HG03354 (cell line): ENCODE results near the gene NUMBL.
A peak's percentile ranks its signal among the peaks of the same experiment; 100 is the strongest.

ENCODE experiments used
- ATAC-seq: cut with Tn5 transposase; IDR thresholded peaks from one replicate; pipeline ENCODE4 v1.9.1; 2021; ENCODE audit warnings: mild to moderate bottlenecking; ENCODE audit not compliant: unreplicated experiment, poor library complexity, severe bottlenecking

NUMBL gene

DNA sequence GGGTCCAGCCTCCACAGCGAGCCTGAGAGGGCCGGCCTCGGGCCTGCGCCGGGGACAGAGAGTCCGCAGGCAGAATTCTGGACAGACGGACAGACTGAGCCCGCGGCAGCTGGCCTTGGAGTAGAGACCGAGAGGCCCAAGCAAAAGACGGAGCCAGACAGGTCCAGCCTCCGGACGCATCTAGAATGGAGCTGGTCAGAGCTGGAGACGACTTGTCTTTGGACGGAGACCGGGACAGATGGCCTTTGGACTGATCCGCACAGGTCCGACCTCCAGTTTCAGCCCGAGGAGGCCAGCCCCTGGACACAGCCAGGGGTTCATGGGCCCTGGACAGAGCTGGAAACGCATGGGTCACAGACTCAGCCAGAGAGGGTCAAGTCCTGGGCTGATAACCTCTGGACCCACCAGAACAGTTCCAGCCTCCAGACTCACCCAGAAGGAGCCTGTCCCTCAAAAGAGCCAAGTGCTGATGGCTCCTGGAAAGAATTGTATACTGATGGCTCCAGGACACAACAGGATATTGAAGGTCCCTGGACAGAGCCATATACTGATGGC, 27.0 kb upstream of the NUMBL start:
- ATAC-seq: peak; percentile 1

DNA sequence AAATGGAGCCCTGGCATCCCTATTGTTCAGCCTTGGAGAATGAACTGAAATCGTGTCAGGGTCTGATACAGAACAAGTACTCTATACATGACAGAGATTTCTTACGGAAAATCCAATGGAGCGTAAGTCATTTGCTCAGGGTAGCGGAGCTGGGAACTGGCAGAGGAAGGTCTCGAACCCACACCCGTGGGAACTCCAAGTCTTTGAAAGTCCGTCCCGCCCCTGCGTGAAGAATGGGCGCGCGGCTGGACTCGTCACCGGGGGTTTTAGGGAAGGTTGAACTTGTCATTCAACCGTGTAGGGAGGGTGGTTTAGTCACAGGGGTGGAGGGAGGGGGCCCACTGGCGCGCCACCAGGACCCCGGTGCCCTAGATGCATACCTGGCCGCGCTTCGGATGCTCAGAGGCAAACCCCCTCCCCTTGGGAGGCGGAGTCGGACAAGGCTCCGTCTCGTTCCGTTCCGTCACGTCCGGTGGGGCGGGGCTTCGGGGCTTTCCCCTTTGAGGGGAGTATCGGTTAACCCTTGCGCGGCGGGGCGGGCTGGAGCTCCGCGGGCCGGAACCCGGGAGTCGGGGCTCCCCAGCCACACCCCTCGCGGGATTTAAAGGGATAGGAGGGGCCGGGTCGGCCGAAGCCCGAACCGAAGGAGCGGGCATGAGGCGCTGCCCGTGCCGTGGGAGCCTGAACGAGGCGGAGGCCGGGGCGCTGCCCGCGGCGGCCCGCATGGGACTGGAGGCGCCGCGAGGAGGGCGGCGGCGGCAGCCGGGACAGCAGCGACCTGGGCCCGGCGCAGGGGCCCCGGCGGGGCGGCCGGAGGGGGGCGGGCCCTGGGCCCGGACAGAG, 26.3 kb upstream of the NUMBL start, which contains the start of the genes COQ8B and ITPKC:
Gene COQ8B, minus strand, starts transcription at position 405 of the 843 bp plus-strand sequence. CDS start 2,254 bp downstream, outside the sequence.
Gene ITPKC, plus strand, starts transcription at position 631 of the 843 bp plus-strand sequence. Its CDS starts 24 bp downstream, at position 655.
- ATAC-seq: peak; percentile 69

DNA sequence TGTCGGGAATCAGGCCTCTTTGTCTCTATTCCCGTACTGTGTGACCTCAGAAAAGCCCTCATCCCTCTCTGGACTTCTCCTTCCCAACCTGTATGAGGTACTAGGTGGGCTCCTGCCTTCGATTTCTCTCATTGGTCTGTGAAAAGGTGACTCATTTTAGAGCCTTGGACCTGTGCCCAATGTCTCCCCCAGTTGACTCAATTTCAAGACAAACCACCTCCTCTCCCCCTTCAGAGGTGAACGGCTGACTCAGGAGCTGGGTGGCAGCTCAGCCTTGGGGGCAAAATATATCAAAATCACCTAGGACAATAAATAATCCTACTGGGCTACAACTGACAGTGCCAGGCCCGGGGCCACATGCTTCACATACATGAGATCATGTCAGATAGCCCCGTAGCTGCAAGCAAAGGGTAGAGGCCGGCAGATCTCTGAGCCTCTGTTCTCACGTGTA, 25.6 kb upstream of the NUMBL start:
- no peak for ATAC-seq

GRCh38 chr19:40714441-40715299, 24.2 kb upstream of the NUMBL start:
- ATAC-seq: peak; percentile 66

DNA sequence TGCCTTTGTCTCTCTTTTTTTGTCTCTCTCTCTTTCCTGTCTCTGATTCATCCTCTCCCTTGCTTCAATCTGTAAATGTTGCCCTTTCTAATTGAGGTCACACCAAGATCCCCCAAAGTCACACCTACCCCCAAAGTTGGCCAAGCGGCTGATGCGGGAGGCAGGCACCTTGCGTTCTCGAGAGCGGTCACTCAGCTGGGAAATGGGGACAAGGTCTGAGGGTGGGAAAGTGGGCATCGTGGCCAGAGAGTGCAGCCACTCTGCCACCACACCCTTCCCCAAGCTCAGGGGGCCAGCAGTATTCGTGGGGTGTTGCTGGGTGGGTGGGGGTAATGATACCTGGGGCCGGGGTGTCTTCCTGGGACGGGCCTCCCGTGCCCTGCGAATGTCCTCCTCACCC, 23.5 kb upstream of the NUMBL start:
- ATAC-seq: no peak

DNA sequence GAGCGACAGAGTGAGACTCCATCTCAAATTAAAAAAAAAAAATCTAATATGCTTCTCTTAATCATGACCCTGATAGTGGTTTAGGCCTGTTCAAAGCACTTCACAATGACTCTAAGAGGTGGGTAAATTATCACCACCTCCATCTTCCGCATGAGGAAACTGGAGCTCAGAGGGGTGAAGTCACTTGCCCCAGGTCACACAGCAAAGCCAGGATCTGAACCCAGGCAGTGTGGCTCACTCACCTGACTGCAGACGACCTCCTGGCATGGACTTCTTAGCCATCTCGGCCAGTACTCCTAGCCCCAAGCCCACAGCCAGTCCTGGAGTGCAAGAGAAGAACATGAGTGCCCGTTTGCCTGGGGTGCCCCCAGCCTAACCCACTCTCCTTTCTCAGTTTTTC, 19.4 kb upstream of the NUMBL start:
- ATAC-seq: no peak

GRCh38 chr19:40707615-40708014, 17.2 kb upstream of the NUMBL start:
- ATAC-seq: no peak

DNA sequence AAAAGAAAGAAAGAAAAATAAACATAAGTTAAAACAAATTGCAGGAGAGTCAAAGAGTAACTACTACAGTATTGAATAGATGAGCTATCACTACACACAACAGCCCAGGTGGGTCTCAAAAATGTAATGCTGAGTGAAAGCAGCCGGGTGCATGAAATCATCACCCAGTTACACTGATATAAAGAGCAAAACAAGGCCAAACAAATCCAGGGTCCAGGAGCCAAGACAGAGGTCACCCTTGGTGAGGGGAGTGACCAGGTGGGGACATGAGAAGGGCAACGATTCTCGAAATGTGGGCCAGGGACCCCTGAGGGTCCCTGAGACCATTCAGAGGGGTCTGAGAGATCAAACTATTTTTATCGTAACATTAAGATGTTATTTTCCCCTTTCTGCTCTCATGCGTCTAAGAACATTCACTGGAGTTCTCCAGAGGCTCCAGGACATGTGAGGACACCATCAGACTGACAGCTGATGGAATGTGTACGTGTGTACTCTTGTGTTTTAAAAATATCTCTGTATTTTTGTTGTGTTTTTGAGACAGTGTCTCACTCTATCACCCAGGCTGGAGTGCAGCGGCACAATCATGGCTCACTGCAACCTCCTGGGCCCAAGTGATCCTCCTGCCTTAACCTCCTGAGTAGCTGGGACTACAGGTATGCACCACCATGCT, 15.6 kb upstream of the NUMBL start:
- no peak for ATAC-seq

DNA sequence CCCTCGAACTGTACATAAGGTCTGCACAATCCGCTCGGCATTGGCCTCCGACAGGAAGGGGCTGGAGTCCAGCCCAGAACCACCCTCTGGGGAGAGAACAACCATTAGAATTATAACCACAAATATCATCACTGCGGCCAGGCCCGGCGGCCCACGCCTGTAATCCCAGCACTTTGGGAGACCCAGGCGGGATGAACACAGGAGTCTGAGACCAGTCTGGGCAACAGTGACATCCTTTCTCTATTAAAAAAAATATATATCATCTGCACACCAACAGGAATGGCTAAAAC, 14.9 kb upstream of the NUMBL start:
- ATAC-seq: no peak

- no peak for ATAC-seq
Measured at GRCh38 chr19:40704491-40705361, 14.3 kb upstream of the NUMBL start.

GRCh38 chr19:40703029-40703755, 12.7 kb upstream of the NUMBL start:
- ATAC-seq: no peak

GRCh38 chr19:40702337-40703012, 12.0 kb upstream of the NUMBL start:
- ATAC-seq: no peak

- ATAC-seq: no peak
Measured at GRCh38 chr19:40701758-40702157, 11.3 kb upstream of the NUMBL start.

DNA sequence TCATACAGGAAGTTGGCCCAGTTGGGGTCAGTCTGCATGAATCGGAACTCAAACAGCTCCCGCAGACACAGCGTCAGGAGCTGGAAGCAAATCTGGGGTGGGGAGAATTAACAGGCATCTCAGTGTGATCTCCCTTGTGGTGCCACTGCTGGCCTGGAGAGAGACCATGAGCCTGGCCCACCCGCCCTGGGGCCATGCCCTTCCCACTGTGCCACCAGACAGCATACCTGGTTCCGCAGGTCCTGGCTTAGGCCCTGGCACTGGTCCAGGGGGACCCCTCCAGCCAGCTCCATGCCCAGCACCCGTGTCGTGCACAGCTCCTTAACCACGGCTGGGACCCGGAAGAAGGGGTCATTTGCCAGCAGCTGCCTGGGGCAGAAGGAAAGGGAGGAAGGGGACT, 9.6 kb upstream of the NUMBL start:
- ATAC-seq: no peak

DNA sequence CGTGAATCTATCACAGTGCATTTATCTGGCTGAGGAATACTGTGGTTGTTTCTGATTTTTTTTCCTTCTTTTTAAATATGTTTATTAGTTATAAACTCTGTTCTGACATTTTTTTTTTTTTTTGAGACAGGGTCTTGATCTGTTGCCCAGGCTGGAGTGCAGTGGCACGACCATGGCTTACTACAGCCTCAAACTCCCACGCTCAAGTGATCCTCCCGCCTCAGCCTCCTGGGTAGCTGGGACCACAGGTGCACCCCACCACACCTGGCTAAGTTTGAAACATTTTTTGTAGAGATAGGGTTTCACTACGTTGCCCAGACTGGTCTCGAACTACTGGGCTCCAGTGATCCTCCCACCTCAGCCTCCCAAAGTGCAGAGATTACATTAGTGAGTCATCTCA, 6.6 kb upstream of the NUMBL start:
- no peak for ATAC-seq

DNA sequence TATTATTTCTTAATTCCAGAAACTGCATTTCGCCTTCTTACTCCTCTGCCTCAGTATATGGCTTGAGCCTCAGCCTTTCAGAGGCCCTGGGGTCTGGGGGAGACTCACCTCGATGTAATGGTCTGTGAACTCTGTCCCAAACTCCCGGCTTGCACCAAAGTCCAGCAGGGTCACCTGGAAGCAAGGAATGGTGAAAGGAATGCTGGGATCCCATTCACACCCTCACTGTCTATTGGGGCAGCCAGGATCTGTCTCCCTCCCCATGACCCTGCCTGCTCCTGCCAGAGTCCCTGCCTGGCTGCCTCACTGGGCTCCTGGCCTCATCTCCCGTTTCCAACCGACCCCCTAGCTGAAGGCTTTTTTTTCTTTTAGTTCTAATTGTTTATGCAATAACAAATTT, 5.4 kb upstream of the NUMBL start:
- no peak for ATAC-seq

GRCh38 chr19:40693896-40694295, 3.4 kb upstream of the NUMBL start:
- no peak for ATAC-seq
